GM19463 (cell line): ENCODE measurements around the gene CCDC106.
A peak's percentile ranks its signal among the peaks of the same experiment; 100 is the strongest.

Experiments
- ATAC-seq: cut with Tn5 transposase; IDR thresholded peaks from one replicate; pipeline ENCODE4 v1.9.1; 2021; ENCODE audit warnings: mild to moderate bottlenecking, moderate library complexity; ENCODE audit not compliant: unreplicated experiment

CCDC106 gene

DNA sequence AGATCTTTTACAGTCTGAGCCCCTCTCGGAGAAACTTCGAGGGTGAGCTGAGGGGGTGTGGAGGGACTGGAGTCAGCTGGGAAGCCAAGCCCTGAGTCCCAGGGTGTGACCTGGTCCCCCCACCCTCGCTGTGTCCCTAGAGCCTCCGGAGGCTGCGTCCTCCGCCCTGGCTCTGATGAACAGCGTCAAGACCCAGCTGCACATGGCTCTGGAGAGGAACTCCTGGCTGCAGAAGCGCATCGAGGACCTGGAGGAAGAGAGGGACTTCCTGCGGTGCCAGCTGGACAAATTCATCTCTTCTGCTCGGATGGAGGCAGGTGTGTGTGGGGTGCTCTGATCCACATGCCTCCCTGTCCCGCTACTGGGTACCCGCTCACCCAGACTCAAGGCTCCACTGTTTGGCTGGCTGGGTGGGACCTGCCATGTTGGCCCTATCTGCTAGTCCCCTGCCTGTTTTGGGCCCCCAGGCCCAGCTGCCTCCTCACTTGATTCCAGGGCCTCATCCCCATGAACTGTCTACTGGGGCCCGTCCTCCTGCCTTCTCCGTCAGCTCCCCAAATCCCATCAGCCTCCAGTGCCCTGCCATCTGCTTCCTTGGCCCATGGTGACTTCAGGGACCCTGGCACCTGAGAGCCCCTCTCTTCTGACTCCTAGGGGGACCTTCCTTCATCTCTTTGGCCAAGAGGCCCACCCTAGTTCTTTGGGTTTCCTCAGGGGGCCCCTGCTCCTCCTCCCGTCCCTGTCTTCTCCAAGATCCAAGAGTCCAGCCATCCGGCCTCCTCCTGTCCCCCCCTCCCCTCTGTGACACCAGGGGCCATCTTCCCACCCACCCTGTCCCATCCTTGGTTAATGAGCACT is 1.5 kb downstream of the CCDC106 start:
- no peak for ATAC-seq

DNA sequence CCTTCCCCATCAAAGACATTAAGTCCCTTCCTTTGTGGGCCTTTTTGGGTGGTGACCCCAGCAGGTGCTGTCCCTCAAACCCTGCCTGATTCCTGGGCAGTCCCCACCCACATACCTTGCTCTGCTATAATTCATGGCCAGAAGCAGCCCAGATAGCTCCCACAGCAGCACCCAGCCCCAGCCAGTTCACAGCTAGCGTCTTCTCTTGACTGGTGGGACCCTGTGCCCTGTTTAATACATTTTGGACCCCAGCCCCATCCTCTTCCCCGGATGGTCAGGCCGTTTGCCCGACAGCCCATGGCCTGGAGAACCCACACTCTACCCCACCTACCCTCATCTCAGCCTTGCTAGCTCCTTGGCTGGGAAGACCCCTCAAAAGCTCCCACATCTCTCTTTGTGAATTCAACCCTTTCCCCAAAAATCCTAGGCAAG is 2.1 kb downstream of the CCDC106 start:
- no peak for ATAC-seq

DNA sequence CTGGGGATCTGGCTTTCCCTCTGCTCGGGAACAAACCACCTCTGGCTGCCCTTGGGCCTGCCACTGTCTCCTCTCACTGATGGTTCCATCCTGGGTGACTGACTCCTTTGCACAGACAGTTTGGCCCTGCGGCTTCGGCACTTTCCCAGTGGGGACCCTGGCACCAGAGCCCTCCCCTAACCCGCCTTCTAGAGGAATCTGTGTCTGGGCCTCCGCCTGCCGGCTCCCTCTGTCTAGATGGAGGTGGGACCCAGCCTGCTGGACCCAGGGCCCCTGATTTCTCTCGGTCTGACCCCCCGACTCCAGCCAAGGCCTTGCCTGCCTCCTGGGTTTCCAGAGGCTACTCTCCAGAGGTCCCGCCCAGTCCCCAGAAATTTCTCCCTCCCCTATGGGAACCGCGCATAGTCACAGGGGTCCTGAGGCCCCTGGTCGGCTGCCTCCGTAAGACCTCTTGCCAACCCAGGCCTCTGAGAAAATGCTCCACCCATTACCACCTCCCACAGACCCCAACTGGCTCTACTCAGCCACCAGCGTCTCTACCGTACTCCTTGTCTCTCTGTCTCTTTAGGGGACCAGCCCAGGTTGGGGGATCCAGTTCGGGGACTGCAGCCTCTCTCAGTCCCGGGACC is 2.7 kb downstream of the CCDC106 start:
- no peak for ATAC-seq

GRCh38 chr19:55651236-55651635 is 3.2 kb downstream of the CCDC106 start:
- no peak for ATAC-seq

DNA sequence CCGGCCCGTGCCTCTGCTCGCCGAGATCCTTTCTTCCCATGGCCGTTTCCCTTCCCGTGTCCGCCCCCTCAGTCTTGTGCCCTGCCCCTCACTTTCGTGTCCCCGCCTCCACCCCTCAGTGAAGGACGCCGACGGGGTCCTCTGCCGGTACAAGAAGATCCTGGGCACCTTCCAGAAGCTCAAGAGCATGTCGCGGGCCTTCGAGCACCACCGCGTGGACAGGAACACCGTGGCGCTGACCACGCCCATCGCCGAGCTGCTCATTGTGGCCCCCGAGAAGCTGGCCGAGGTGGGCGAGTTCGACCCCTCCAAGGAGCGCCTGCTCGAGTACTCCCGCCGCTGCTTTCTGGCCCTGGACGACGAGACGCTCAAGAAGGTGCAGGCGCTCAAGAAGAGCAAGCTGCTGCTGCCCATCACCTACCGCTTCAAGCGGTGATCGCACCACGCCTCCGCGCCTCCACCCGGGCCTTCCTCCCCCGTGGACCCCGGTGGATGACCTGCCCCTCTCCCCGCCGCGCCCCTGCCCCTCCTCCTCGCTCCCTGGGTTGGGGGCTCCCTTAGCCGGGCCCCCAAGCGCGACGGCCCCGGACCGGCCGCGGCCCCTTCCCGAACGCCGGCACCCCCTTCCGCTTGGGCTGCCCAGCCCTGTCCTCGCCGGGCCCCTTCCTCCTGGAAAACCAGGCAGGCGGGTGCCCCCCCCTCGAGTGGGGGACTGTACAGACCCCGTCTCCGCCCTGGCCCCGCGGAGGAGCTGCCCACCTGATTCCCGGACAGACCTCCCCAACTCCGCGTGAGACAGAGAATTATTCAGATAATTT is 4.5 kb downstream of the CCDC106 start:
- ATAC-seq, result no peak

GRCh38 chr19:55653651-55654322 is 5.8 kb downstream of the CCDC106 start:
- peak; percentile 40 for ATAC-seq

DNA sequence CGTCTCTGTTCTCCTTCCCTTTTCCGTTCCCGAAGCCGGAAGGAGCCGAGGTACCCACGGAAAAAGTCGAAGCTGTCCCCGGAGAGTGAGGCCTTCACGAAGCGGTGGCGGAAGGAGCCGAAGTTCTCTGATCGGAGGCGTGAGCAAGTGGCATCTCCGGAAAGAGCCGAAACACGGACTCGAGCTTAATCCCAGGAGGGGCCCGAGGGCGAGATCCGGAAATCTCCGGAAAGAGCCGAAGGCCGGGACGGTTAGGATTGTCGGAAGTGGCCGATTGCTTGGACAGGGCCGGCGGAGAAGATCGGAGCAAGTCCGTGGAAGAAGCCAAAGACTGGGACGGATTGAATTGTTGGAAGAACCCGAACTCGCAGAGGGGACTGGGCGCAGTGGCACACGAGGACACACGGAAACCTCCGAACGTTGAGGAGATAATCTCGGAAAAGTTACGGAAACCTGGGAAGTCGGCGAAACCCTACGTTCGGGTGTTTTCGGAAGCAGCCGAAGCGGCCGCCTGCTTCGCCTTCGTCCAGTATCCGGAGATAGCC is 6.4 kb downstream of the CCDC106 start:
- ATAC-seq, result peak; percentile 42

GRCh38 chr19:55654868-55655647 is 7.0 kb downstream of the CCDC106 start, which contains the start of gene U2AF2:
U2AF2 (plus strand) TSS chr19:55655035; CDS start chr19:55655105, 70 bp downstream.
- ATAC-seq, result peak; percentile 31

GRCh38 chr19:55655648-55656040 is 7.6 kb downstream of the CCDC106 start:
- no peak for ATAC-seq

GRCh38 chr19:55656552-55656951 is 8.5 kb downstream of the CCDC106 start:
- ATAC-seq, result no peak

GRCh38 chr19:55656988-55657747 is 9.2 kb downstream of the CCDC106 start:
- no peak for ATAC-seq

- ATAC-seq, result no peak
These were observed 10.9 kb downstream of the CCDC106 start for GRCh38 chr19:55658846-55659459.

- ATAC-seq, result no peak
These were observed 11.8 kb downstream of the CCDC106 start for GRCh38 chr19:55659822-55660221.

DNA sequence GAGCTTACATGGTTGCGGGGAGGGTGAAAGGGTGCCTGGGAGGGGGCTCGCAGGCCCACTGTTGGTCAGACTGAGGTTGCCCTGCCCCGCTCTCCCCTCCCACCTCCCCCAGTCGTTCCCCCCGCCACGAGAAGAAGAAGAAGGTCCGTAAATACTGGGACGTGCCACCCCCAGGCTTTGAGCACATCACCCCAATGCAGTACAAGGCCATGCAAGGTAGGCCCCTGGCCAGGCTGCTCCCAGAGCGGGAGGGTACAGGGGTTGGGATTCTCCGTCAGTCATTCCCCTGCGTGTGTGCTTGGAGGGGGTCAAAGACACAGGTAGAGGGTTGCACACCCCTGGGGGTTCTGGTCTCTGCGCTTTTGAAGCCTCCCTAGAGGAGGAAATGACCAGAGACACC is 12.4 kb downstream of the CCDC106 start:
- ATAC-seq, result no peak

DNA sequence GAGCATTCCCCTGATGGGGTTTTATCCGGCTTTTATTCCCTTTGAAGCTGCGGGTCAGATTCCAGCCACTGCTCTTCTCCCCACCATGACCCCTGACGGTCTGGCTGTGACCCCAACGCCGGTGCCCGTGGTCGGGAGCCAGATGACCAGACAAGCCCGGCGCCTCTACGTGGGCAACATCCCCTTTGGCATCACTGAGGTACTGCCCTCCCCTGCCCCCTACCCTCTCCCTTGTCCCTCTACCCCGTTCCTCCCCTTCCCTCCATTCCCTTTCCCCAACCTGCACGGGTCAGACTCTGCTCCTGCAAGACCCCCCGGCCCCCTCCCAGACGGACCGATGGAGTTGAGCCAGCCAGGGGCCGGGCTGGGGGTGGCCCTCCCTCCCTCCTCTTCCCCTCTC is 13.0 kb downstream of the CCDC106 start:
- ATAC-seq, result no peak

DNA sequence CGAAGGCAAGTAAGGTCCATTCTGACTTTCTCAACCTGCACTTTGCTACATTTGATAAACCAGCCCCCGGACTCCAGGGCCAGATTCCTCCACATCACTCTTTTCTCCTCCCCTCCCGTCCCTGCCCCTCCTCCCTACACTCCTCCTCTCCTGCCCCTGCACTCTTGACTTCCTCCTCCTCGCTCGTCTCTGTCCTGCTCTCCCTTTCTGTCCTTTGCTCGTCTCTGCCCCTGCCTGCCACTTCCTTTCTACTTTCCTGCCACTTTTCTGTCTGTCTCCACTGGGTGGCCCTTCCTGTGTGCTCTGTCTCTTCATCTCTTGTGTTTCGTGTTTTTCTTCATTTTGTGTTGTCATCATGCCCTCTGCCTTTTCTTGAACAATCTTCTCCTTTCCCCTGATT is 13.8 kb downstream of the CCDC106 start:
- no peak for ATAC-seq

GRCh38 chr19:55663846-55664536 is 16.0 kb downstream of the CCDC106 start:
- ATAC-seq, result no peak
